ENCODE data around the gene IGSF21.

GRCh38 chr1:18120638-18121037 is 13.0 kb downstream of the IGSF21 start:
- TF ChIP-seq POLR2AphosphoS5 (IDR thresholded peaks at IDR 0.05; ENCODE audit: low read depth, low read length) (no peak), POLR2A (IDR thresholded peaks at IDR 0.05; ENCODE audit: low read depth, low read length) (no peak), POU2F2 (IDR thresholded peaks at IDR 0.05; ENCODE audit: low read depth, low read length) (no peak), TAF1 (IDR thresholded peaks at IDR 0.05; ENCODE audit: low read depth, low read length) (no peak), PAX5 (IDR thresholded peaks at IDR 0.05; ENCODE audit: insufficient read depth, low read length, severe bottlenecking) (no peak)

All from GM12891 (cell line).